GM21619 (cell line): Measurements from ENCODE around the gene TXNL4B.
A peak's percentile ranks its signal among the peaks of the same experiment; 100 is the strongest.

Experiments
- ATAC-seq: cut with Tn5 transposase; IDR thresholded peaks from one replicate; pipeline ENCODE4 v1.9.1; 2021; ENCODE audit not compliant: unreplicated experiment

TXNL4B gene

GRCh38 chr16:72093448-72094265 lies at the start of gene TXNL4B, which contains the start of gene DHX38:
TXNL4B (minus strand) TSS chr16:72093620; CDS start chr16:72090749, 2,871 bp downstream.
DHX38 (plus strand) TSS chr16:72093847; CDS start chr16:72096158, 2,311 bp downstream.
- ATAC-seq: peak; percentile 97

DNA sequence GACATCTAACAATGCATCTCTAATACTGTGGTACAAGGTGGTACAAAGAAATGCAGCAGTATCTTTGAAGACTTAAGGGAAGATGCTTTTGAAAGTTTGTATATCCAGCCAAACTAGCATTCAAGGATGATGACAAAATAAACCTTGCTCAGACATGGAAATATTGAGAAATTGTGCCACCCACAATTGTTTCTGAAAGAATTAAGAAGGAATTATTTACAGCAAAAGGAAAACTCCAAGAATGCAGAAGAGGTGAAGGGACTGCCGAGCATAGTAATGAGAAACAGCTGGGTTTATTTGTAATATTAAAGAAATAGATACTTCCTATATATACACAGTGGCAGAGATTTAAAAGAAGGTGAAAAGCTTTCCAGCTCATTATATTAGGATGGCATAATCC lies 49.1 kb upstream of the TXNL4B start:
- no peak for ATAC-seq

DNA sequence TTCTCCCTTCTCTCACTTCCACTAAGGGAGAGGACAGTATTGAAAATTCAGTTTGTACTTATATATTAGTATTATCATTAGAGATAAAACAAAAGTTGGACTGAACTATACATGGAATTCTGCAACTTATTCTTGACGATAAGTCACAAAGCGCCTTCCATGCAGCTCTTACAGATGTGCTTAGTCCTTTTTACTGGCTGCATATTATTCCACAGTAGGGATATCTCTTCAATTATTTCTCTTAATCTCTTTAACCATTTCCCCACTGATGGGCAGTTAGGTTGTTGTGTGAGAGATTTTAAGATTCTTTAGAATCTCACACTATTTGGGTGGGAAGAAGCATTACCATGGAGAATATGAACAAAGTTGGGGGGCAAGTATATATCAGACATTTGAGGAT lies 46.5 kb upstream of the TXNL4B start:
- no peak for ATAC-seq

- no peak for ATAC-seq
Observed at GRCh38 chr16:72138064-72138572, 44.7 kb upstream of the TXNL4B start.

DNA sequence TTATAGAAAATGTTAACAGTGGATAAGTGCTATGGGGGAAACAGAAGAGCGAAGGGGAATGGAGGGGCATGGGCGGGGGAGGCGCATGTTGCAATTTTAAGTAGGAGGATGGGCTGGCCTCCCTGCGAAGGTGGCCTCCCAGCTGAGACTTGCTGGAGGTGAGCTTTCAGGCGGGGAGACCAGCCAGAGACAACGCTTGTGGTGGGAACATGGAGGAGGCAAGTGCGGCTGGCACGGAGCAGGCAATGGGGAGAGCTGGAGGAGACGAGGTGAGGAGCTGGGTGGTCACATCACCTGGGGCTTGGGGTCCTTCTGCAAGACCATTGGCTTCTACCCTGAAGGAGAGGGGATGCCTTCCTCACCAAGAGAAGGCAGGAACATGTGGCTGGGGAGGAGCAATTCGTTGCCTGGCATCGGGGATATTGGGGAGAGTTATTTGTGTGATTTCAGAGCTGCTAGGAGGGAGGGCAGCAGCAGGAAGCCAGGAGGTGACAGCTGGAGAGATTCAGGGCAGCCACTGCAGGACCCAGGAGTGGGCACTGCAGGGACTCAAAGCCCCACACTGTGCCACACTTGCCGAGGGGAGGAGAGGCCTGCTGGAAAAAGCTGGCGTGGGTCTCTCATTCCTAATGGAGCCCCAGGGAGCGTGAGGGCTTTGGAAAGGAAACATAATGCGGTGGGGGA lies 44.1 kb upstream of the TXNL4B start:
- no peak for ATAC-seq

DNA sequence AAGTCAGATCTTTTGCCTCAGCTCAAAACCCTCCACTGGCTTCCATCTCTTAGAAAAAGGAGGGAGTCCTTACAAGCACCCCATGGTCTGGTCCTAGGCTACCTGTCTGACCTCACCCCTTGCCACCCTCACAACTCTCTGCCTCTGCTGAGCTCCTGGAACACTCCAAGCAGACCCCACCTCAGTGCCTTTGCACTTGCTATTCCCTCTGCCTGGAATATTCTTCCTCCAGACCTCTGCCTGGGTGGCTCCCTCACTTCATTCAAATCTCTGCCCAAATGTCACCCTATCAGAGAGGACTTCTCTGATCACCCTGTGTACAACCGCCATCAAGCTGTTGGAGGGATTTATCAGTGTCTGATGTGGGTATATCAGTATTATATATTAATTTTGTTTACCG lies 41.1 kb upstream of the TXNL4B start:
- ATAC-seq: no peak

GRCh38 chr16:72132726-72133125 lies 39.3 kb upstream of the TXNL4B start:
- ATAC-seq: no peak

GRCh38 chr16:72131036-72131435 lies 37.6 kb upstream of the TXNL4B start:
- no peak for ATAC-seq

DNA sequence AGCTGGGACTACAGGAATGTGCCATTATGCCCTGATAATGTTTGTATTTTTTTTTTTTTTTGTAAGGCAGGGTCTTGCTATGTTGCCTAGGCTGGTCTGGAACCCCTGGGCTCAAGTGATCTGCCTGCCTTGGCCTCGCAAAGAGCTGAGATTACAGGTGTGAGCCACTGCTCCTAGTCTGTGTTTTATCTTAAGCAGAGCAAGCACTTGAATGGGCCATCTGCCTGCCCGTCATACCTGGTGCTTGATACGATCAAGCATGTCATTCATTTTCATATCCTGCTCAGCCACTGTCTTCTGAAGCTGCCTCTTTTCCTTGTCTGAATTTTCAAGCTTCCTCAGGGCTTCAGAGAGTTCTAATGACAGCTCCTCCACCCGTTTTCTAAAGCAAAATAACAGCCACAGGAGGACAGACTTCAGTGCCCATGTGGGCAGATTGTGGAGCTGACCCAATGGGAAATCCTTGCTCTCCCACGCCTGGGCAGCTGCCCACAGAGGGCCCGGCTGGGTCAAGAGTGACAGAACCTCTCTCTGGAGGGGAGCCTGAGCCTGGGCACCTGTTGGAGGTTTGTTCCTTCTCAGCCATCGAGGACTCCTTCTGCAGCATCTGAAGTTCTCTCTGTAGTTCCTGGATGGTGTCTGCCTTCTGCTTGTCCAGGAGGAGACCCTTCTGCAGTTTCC lies 36.7 kb upstream of the TXNL4B start:
- ATAC-seq: no peak

DNA sequence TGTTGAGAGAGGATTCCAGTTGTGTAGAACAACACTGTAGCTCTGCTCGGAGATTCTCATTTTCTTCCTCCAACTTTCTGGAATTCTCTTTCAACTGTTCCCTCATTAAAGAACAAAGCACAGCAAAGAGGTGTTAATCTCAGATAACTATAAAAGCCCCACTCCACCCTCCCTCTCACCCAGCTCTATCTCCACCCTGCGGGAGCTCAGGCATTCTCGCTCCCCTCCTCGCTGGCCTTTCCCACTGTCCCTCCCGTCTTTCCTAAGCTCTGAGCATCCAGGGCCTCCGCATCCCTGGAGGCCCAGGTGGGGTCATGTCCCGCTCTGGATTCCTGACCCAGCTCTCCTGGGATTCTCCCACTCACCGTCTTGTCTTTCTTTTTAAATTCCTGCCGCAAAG lies 35.3 kb upstream of the TXNL4B start:
- no peak for ATAC-seq

GRCh38 chr16:72126429-72126765 lies 33.0 kb upstream of the TXNL4B start:
- no peak for ATAC-seq

GRCh38 chr16:72125635-72126428 lies 32.4 kb upstream of the TXNL4B start:
- no peak for ATAC-seq

- peak; percentile 69 for ATAC-seq
Observed at GRCh38 chr16:72124761-72125634, 31.6 kb upstream of the TXNL4B start.

DNA sequence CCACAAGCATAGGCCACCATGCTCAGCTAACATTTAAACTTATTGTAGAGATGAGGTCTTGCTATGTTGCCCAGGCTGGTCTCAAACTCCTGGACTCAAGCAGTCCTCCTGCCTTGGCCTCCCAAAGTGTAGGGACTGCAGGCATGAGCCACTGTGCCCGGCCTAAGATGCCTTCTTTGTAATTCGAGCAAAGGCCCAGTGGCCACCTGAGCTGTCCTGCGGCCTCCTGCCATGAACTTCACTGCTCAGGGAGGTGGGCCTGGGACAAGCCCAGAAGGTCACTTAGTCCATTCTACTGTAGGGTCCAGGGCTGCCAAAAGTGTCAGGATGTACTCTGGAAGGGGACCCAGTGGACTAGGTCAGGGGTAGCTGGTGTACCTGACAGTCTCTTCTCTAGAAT lies 30.7 kb upstream of the TXNL4B start:
- ATAC-seq: no peak

DNA sequence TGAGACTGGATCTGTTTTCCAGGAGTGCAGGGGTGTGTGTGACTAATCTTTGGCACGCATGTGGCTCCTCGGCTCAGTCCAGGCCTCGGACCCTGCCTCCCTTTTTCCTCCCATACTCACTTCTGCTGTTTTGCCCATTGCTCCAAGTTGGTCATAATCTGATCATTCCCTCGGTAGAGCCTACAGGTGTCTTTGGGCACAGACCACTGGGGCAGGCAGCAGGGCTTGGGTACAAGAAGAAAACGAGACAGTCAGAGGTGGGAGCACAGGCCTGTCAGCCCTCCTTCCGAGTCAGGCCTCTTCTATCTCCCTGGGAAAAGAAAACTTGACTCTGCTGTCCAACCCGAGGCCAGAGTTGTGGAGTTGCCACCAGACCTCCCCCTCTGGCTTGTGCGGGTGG lies 30.0 kb upstream of the TXNL4B start:
- ATAC-seq: no peak

- ATAC-seq: no peak
Observed at GRCh38 chr16:72122916-72123315, 29.5 kb upstream of the TXNL4B start.

GRCh38 chr16:72122308-72122707 lies 28.9 kb upstream of the TXNL4B start:
- no peak for ATAC-seq

DNA sequence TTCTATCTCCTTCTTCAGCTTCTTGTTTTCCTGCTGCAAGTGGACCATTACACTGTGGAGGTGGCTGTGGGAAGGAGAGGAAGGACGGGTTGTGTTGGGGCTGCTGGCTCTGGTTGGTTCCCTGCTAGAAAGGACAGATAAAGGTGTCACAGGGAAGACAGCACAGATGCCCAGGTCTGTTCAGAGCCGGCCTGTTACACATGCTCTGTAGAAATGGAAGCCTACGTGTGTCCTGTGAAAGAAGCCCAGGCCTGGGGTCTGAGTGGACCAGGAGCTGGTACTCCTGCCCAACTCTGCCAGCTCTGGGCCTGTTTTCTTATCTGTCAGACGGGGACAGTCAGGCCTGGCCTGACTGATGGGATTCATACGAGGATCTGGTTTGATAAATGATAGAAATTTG lies 26.6 kb upstream of the TXNL4B start:
- no peak for ATAC-seq

DNA sequence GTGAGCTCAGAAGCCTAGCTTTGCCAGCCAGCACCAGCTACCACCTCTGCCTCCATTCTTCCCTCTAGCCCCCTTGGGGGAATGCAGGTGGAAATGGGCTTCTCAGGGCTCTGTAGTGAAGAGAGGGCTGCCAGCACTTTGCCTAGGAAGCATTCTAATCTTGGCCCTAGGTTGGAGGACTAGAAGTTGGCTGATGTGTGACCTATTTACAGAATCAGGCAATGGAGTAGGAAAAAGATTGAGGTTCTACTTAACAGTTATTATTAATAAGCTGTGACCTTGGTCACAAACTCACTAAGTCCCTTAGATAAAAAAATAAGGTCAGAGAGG lies 20.2 kb upstream of the TXNL4B start:
- ATAC-seq: no peak
